HEK293 (cell line): Measurements from ENCODE around the gene OR2V2.

Experiments used
- ELK4 ChIP-seq: IDR thresholded peaks from 2 replicates; pipeline ENCODE4 v1.6.1; 2011; ENCODE audit warnings: mild to moderate bottlenecking, low read depth, low read length, borderline replicate concordance
- GLI2 ChIP-seq: fragments of 450-650 bp; formaldehyde crosslinking; IDR thresholded peaks from 2 replicates; pipeline ENCODE4; 2017; ENCODE audit warnings: missing biosample characterization, missing genetic modification characterization, low read depth, borderline replicate concordance
- GLIS1 ChIP-seq: fragments of 450-650 bp; formaldehyde crosslinking; IDR thresholded peaks from 2 replicates; pipeline ENCODE4 v1.5.1; 2016; ENCODE audit warnings: missing biosample characterization, missing genetic modification characterization
- GLIS2 ChIP-seq: fragments of 450-650 bp; formaldehyde crosslinking; IDR thresholded peaks from 2 replicates; pipeline ENCODE4 v1.5.1; 2016; ENCODE audit warnings: missing biosample characterization, missing genetic modification characterization
- KLF1 ChIP-seq: fragments of 450-650 bp; formaldehyde crosslinking; IDR thresholded peaks from 2 replicates; pipeline ENCODE4 v1.5.1; 2016; ENCODE audit warnings: missing biosample characterization, missing genetic modification characterization
- MYNN ChIP-seq: fragments of 450-650 bp; formaldehyde crosslinking; IDR thresholded peaks from 2 replicates; pipeline ENCODE4 v1.5.1; 2016; ENCODE audit warnings: missing biosample characterization, missing genetic modification characterization, borderline replicate concordance
- MZF1 ChIP-seq: fragments of 450-650 bp; formaldehyde crosslinking; IDR thresholded peaks from 2 replicates; pipeline ENCODE4 v1.5.1; 2017; ENCODE audit warnings: missing biosample characterization, missing genetic modification characterization, borderline replicate concordance
- OSR2 ChIP-seq: fragments of 450-650 bp; formaldehyde crosslinking; IDR thresholded peaks from 2 replicates; pipeline ENCODE4 v1.5.1; 2016; ENCODE audit warnings: missing biosample characterization, missing genetic modification characterization
- SCRT1 ChIP-seq: fragments of 450-650 bp; formaldehyde crosslinking; IDR thresholded peaks from 2 replicates; pipeline ENCODE4 v1.5.1; 2016; ENCODE audit warnings: missing biosample characterization, missing genetic modification characterization, borderline replicate concordance
- SETDB1 ChIP-seq: IDR thresholded peaks from one replicate; pipeline ENCODE4 v1.6.1; 2017; ENCODE audit warnings: mild to moderate bottlenecking, low read length, moderate library complexity, mixed read lengths; ENCODE audit not compliant: insufficient read length
- SP7 ChIP-seq: fragments of 450-650 bp; formaldehyde crosslinking; IDR thresholded peaks from 2 replicates; pipeline ENCODE4 v1.5.1; 2016; ENCODE audit warnings: missing biosample characterization, missing genetic modification characterization
- TRIM28 ChIP-seq: IDR thresholded peaks from 2 replicates; pipeline ENCODE4 v1.6.1; 2011; ENCODE audit warnings: low read length, control low read depth, borderline replicate concordance
- ZBTB10 ChIP-seq: fragments of 450-650 bp; formaldehyde crosslinking; IDR thresholded peaks from 2 replicates; pipeline ENCODE4 v1.5.1; 2016; ENCODE audit warnings: missing biosample characterization, missing genetic modification characterization
- ZBTB20 ChIP-seq: fragments of 450-650 bp; formaldehyde crosslinking; IDR thresholded peaks from 2 replicates; pipeline ENCODE4 v1.5.1; 2016; ENCODE audit warnings: missing biosample characterization, missing genetic modification characterization
- ZBTB8A ChIP-seq: fragments of 450-650 bp; formaldehyde crosslinking; IDR thresholded peaks from 2 replicates; pipeline ENCODE4 v1.5.1; 2016; ENCODE audit warnings: missing biosample characterization, missing genetic modification characterization
- ZFP37 ChIP-seq: fragments of 450-650 bp; formaldehyde crosslinking; IDR thresholded peaks from 2 replicates; pipeline ENCODE4 v1.5.1; 2016; ENCODE audit warnings: missing biosample characterization, missing genetic modification characterization
- ZNF112 ChIP-seq: fragments of 450-650 bp; formaldehyde crosslinking; IDR thresholded peaks from 2 replicates; pipeline ENCODE4 v1.5.0; 2017; ENCODE audit warnings: missing biosample characterization, missing genetic modification characterization
- ZNF155 ChIP-seq: fragments of 450-650 bp; formaldehyde crosslinking; IDR thresholded peaks from 2 replicates; pipeline ENCODE4 v1.5.1; 2016; ENCODE audit warnings: missing biosample characterization, missing genetic modification characterization
- ZNF157 ChIP-seq: fragments of 450-650 bp; formaldehyde crosslinking; IDR thresholded peaks from 2 replicates; pipeline ENCODE4 v1.5.1; 2016; ENCODE audit warnings: missing biosample characterization, missing genetic modification characterization
- ZNF175 ChIP-seq: fragments of 450-650 bp; formaldehyde crosslinking; IDR thresholded peaks from 2 replicates; pipeline ENCODE4 v1.5.1; 2016; ENCODE audit warnings: missing biosample characterization, missing genetic modification characterization
- ZNF202 ChIP-seq: fragments of 450-650 bp; formaldehyde crosslinking; IDR thresholded peaks from 2 replicates; pipeline ENCODE4 v1.5.1; 2016; ENCODE audit warnings: missing biosample characterization, missing genetic modification characterization, borderline replicate concordance
- ZNF214 ChIP-seq: fragments of 450-650 bp; formaldehyde crosslinking; IDR thresholded peaks from 2 replicates; pipeline ENCODE4 v1.5.1; 2017; ENCODE audit warnings: missing biosample characterization, mild to moderate bottlenecking, missing genetic modification characterization, borderline replicate concordance
- ZNF23 ChIP-seq: fragments of 450-650 bp; formaldehyde crosslinking; IDR thresholded peaks from 2 replicates; pipeline ENCODE4 v1.5.1; 2016; ENCODE audit warnings: missing biosample characterization, missing genetic modification characterization, borderline replicate concordance
- ZNF24 ChIP-seq: fragments of 450-650 bp; formaldehyde crosslinking; IDR thresholded peaks from 2 replicates; pipeline ENCODE4 v1.5.1; 2016; ENCODE audit warnings: missing biosample characterization, missing genetic modification characterization
- ZNF311 ChIP-seq: fragments of 450-650 bp; formaldehyde crosslinking; IDR thresholded peaks from 2 replicates; pipeline ENCODE4 v1.5.1; 2017; ENCODE audit warnings: missing biosample characterization, missing genetic modification characterization, borderline replicate concordance
- ZNF350 ChIP-seq: fragments of 450-650 bp; formaldehyde crosslinking; IDR thresholded peaks from 2 replicates; pipeline ENCODE4 v1.5.0; 2017; ENCODE audit warnings: missing biosample characterization, mild to moderate bottlenecking, missing genetic modification characterization
- ZNF416 ChIP-seq: fragments of 450-650 bp; formaldehyde crosslinking; IDR thresholded peaks from 2 replicates; pipeline ENCODE4 v1.5.1; 2016; ENCODE audit warnings: missing biosample characterization, missing genetic modification characterization
- ZNF501 ChIP-seq: fragments of 450-650 bp; formaldehyde crosslinking; IDR thresholded peaks from 2 replicates; pipeline ENCODE4 v1.5.1; 2016; ENCODE audit warnings: missing biosample characterization, missing genetic modification characterization
- ZNF513 ChIP-seq: fragments of 450-650 bp; IDR thresholded peaks from 2 replicates; pipeline ENCODE4 v1.5.1; 2018; ENCODE audit warnings: missing biosample characterization, missing genetic modification characterization
- ZNF555 ChIP-seq: fragments of 450-650 bp; formaldehyde crosslinking; conservative IDR thresholded peaks from 2 replicates; pipeline ENCODE4 v1.5.1; 2017; ENCODE audit warnings: missing biosample characterization, mild to moderate bottlenecking, missing genetic modification characterization, inconsistent platforms
- ZNF560 ChIP-seq: fragments of 450-650 bp; formaldehyde crosslinking; IDR thresholded peaks from 2 replicates; pipeline ENCODE4 v1.5.1; 2017; ENCODE audit warnings: missing biosample characterization, missing genetic modification characterization, borderline replicate concordance
- ZNF561 ChIP-seq: fragments of 450-650 bp; IDR thresholded peaks from 2 replicates; pipeline ENCODE4 v1.5.1; 2018; ENCODE audit warnings: missing biosample characterization, missing genetic modification characterization, borderline replicate concordance
- ZNF600 ChIP-seq: fragments of 450-650 bp; formaldehyde crosslinking; IDR thresholded peaks from 2 replicates; pipeline ENCODE4 v1.5.1; 2016; ENCODE audit warnings: missing biosample characterization, missing genetic modification characterization
- ZNF670 ChIP-seq: fragments of 450-650 bp; formaldehyde crosslinking; IDR thresholded peaks from 2 replicates; pipeline ENCODE4 v1.5.1; 2016; ENCODE audit warnings: missing biosample characterization, missing genetic modification characterization, low read depth
- ZNF777 ChIP-seq: fragments of 450-650 bp; formaldehyde crosslinking; IDR thresholded peaks from 2 replicates; pipeline ENCODE4 v1.5.1; 2017; ENCODE audit warnings: missing biosample characterization, missing genetic modification characterization, borderline replicate concordance
- ZNF785 ChIP-seq: fragments of 450-650 bp; formaldehyde crosslinking; IDR thresholded peaks from 2 replicates; pipeline ENCODE4 v1.5.1; 2016; ENCODE audit warnings: missing biosample characterization, missing genetic modification characterization
- ZNF792 ChIP-seq: fragments of 450-650 bp; formaldehyde crosslinking; IDR thresholded peaks from 2 replicates; pipeline ENCODE4 v1.5.1; 2016; ENCODE audit warnings: missing biosample characterization, missing genetic modification characterization
- ZXDB ChIP-seq: fragments of 450-650 bp; formaldehyde crosslinking; IDR thresholded peaks from 2 replicates; pipeline ENCODE4 v1.5.1; 2016; ENCODE audit warnings: missing biosample characterization, missing genetic modification characterization

The OR2V2 gene

GRCh38 chr5:181204113-181204825 lies 56.9 kb downstream of the OR2V2 start (continued):
- TF ChIP-seq ZBTB8A (no peak; the same call in 1 of the 2 replicates), ZNF311 (tag by site-specific recombination) (no peak), MZF1 (tag by site-specific recombination) (no peak), ZXDB (0 out of 2 replicates have a peak, but pooled peaks have one; percentile 75), ZBTB10 (tag by site-specific recombination) (no peak; the same call in 1 of the 2 replicates), OSR2 (tag by site-specific recombination) (no peak), ZNF24 (tag by site-specific recombination) (no peak), ZNF561 (no peak; the same call in 1 of the 2 replicates), ZNF175 (tag by site-specific recombination) (no peak), ZFP37 (tag by site-specific recombination) (peak; percentile 59; the same call in 1 of the 2 replicates), SCRT1 (no peak), ZNF416 (no peak), ZNF157 (tag by site-specific recombination) (no peak), GLIS1 (tag by site-specific recombination) (peak; percentile 55), MYNN (tag by site-specific recombination) (no peak), ZBTB20 (tag by site-specific recombination) (peak; percentile 97), KLF1 (tag by site-specific recombination) (0 out of 2 replicates have a peak, but pooled peaks have one; percentile 3), ZNF785 (no peak), GLIS2 (tag by site-specific recombination) (peak; percentile 72), ZNF155 (tag by site-specific recombination) (no peak), ZNF513 (no peak), ZNF600 (tag by site-specific recombination) (no peak), ELK4 (no peak), ZNF23 (tag by site-specific recombination) (no peak), ZNF350 (tag by site-specific recombination) (no peak), ZNF501 (tag by site-specific recombination) (no peak), GLI2 (tag by site-specific recombination) (no peak), ZNF560 (no peak), ZNF670 (tag by site-specific recombination) (no peak), ZNF792 (tag by site-specific recombination) (no peak), ZNF214 (no peak), ZNF112 (no peak), ZNF555 (tag by site-specific recombination) (no peak), ZNF202 (no peak), SP7 (tag by site-specific recombination) (no peak), TRIM28 (no peak), ZNF777 (tag by site-specific recombination) (peak; percentile 47; the same call in 1 of the 2 replicates), SETDB1 (no peak)
